H7 (cell line): Measurements from ENCODE around the gene UBALD2. TPM values are rescaled to one million over a fixed set of nuclear protein-coding genes. Genes with fewer than 3 reads are reported as not detected.
"Not testable (repeated sequence)": the region's sequence is repeated elsewhere in the genome, so short reads cannot be mapped to it uniquely, and the experiment has no call there.

Experiments
- DNase-seq: peaks from one replicate; pipeline ENCODE4 v3.0.0; 2012
- H3K27me3 ChIP-seq: 2 replicates; pipeline ENCODE4 v1.6.0; 2011; ENCODE audit warnings: mild to moderate bottlenecking, low read length; ENCODE audit not compliant: control insufficient read depth, insufficient read depth
- H3K36me3 ChIP-seq: replicated peaks from 2 replicates; pipeline ENCODE4 v1.5.1; 2011; ENCODE audit warnings: low read length; ENCODE audit not compliant: control insufficient read depth, insufficient read depth
- H3K4me3 ChIP-seq: 2 replicates; pipeline ENCODE4 v1.5.1; 2011; ENCODE audit warnings: low read depth, mild to moderate bottlenecking, control low read depth, low read length, moderate library complexity; ENCODE audit not compliant: insufficient read depth
- total RNA-seq: library from RNA; depleted of rRNA; stranded (reverse); fragments of >200 nt; shearing (Covaris generic); gene quantifications from 2 replicates; pipeline ENCODE4 v1.2.3, GENCODE V29; 2014

Gene UBALD2
- total RNA-seq, 1 experiment from 2014 or later, result 24.8 TPM

DNA sequence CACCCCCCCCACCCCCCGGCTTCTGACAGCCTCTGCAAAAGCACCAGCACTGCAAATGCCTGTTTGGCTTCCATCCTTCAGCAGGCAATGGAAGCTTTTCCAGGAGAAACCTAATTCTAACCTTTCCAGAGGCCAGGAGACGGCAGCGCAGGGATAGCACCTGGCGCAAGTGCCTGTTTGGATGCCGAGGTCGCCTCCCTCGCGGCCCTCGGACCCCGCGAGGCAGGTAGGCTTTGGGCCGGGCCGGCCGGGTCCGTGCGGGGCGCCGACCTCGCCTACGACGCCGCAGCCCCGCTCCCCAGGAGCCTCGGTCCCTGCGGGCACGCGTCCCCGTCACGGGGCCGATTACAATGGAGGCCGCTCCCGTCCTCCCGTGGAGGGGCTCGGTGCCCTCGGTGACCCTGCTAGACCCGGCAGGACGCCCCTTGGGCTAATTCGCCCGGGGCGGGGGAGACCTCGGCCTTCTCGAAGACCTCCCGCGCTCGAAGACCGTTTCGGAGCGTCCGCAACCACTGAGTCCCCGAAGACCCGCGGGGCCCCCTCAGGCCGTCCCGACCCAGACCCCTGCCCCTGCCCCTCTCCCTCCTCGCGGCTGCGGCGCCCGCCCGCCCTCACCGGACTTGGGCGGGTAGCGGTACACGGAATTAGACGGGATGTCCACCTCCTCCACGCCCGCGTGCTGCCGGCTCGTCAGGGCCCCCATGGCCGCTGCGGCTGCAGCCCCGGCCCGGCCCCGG is 25.4 kb upstream of the UBALD2 start:
- H3K27me3 ChIP-seq, result peaks cover 42% of the 10 kb centered on the region
- DNase-seq, result peak; percentile 78
- H3K4me3 ChIP-seq, result peak overlapping the region; percentile 43
- no peaks in the 10 kb centered on the region for H3K36me3 ChIP-seq

DNA sequence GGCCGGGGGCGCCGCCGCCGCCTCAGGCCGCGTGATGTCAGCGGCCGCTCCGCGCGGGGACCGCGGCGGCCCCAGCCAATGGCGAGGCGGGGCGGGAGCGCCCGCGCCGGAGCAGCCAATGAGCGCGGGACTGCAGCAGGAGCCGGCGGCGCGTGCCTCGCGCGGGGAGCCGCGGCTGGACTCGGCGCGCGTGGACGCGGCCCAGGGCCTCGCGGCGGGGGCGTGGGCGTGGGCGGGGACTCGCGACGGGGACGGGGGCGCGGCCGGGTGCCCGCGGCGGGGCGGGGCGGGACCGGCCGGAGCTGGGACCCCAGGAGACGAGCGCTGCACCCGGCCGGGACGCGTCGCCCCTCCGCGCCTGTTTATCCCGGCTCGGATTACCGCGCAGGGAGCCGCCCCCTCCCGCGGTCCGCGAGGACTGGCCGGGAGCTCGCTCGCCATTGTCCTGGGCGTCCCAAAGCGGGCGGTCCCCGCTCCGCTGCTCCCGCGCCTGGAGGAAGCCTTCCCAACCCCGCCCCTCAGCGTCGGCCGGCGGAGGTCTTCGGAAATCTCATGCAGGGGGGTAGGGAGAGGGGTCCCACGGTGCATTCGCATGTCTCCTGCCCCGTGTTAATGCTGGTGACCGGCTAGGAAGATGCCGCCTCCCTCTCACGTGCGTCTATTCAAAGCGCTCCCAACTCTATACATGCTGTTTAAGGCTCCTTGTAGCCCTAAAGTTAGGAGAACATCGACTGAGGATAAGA is 24.5 kb upstream of the UBALD2 start, which contains the start of gene RNF157:
RNF157 (minus strand) TSS at position 33 of the 743 bp plus-strand sequence. CDS start 253 bp downstream, outside the sequence.
- peak; percentile 93 for DNase-seq
- Histone ChIP-seq H3K36me3 (no peaks in the 10 kb centered on the region), H3K27me3 (peaks cover 42% of the 10 kb centered on the region), H3K4me3 (peak within 1 kb of the TSS; percentile 46)

DNA sequence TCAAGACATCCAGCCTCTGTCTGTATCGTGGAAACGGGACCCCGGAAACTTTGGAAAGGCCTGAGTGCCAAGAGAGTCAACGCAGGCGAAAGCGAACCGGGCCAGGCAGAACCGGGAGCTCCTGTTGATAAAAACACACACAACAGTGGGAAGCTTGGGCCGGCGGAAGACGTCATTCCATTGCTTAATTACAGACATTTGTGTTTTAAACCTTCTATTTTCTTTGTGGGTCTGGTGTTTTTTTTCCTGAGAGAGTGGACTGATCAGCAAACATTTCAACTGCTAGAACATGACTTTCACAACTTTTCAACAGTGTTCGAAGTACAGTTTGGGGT is 24.0 kb upstream of the UBALD2 start:
- Histone ChIP-seq H3K4me3 (peak overlapping the region; percentile 46), H3K27me3 (peaks cover 42% of the 10 kb centered on the region), H3K36me3 (no peaks in the 10 kb centered on the region)
- no peak for DNase-seq

DNA sequence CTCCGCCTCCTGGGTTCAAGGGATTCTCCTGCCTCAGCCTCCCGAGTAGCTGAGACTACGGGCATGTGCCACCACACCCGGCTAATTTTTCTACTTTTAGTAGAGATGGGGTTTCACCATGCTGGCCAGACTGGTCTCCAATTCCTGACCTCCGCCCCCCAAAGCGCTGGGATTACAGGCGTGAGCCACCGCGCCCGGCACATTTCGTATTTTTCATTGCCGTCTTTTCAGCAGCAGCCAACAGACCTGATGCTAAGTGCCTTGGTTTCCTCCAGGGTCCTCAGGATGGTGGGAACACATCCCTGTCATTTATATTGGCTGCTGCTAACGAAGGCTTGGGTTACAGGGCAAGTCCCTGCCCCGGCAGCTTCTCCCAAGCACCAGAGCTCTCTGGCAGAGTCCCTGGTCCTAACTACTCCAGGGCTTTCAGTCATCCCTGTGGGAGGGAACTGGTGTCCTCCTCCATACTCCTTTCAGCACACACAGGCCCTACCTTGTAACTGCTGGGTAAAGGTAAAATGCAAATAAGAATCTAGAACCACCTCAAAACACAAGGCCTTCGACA is 23.4 kb upstream of the UBALD2 start:
- H3K4me3 ChIP-seq, result no peak overlapping the region
- H3K27me3 ChIP-seq, result peaks cover 42% of the 10 kb centered on the region
- no peak for DNase-seq

DNA sequence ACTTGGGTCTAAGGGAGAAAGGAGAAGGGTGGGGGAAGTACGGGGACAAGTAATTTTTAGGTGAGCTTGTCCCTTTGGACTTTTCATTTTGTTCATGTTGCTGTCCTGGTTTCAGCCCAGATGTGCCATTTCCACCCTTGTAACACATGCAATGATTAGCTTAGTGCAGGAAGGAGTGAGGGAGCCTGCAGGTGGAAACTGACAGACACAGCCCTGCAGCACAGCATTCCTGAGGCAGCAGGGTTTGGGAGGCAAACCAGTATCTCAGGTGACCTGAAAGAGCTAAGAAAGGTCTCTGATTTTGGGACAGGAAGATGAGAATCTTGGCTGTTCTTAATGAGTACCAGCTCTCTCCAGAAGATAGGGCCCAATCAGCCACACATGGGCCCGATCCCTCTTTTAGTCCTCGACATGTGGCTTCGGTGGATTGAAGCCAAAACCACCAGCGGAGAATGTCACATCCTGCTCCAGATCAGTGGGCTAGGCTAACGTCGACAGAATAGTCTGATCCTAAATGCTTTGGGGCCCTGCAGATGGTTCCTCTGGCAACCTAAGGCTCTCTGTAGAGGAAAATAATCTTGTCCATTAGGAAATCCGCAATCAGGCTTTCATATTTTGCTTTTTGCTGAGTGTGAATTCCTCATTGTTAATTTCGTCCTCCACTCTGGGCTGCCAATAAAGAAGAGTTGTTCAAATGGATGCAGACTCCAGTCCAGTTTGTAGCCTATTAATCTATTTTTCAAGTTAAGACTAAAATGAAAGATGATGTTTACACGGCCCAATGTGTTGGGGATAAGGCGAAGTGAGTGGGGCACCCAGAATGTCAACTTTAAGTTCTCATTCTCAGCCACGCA is 21.1 kb upstream of the UBALD2 start:
- Histone ChIP-seq H3K4me3 (no peak overlapping the region), H3K36me3 (no peaks in the 10 kb centered on the region), H3K27me3 (peaks cover 29% of the 10 kb centered on the region)
- DNase-seq, result no peak

More for the DNA sequence above, 23.4 kb upstream of the UBALD2 start:
- H3K36me3 ChIP-seq, result no peaks in the 10 kb centered on the region

DNA sequence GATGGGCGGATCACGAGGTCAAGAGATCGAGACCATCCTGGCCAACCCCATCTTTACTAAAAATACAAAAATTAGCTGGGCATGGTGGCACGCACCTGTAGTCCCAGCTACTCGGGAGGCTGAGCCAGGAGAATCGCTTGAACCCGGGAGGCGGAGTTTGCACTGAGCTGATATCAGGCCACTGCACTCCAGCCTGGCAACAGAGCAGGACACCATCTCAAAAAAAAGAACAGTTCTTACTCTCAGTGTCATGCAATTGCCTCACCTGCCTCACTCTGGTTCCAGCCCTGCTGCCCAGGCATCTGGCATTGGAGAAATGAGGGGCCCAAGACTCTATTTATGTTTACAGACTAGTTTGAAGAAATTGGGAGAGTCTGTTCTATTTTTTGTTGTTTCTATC is 20.4 kb upstream of the UBALD2 start:
- not testable (repeated sequence) for H3K4me3 ChIP-seq, H3K36me3 ChIP-seq, DNase-seq
- H3K27me3 ChIP-seq, result peaks cover 22% of the 10 kb centered on the region

DNA sequence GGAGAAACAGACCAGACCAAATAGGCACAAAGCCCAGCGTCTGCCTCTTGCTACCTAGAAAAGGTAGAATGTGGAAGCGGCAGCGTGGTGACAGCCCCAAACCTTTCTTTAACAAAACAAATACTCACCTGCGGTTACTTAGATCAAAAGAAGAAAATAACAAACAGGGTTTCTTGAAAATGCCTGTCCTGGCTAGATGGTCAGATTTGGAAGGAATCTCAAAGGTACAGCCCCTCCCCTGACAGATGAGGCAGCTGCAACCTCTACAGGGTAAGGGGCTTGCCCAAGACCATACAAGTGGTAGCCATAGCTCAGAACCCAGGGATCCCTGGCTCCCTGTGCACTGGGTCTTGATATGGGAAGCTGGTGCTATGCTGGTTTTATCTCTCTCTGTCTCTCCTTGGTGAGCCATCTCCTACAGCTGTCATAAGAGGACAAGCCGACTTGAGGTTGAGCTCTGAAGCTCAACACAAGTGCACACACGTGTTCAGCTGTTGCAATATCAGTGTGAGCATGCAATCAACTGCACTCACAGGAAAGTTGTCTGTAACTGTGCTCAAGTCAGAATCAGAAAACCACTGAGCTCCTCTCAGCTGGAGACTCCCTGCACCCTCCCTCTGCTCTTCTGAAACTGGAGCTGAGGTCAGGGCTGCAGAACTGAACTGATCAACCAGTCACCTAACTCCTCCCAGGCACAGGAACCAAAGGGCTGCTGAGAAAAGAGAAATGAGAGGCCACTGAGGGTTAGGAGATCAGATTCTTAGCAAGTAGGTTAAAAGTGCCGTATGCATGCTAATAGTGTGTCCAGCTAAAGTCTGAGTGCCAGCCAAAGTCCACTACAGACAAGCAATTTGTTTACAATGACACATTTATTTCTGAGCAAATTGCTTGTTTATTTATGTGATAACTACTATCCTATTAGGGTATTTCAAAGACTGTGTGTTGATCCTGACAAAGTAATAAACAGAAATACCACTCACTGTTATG is 18.8 kb upstream of the UBALD2 start:
- no peak for DNase-seq
- Histone ChIP-seq H3K36me3 (no peaks in the 10 kb centered on the region), H3K27me3 (peaks cover 11% of the 10 kb centered on the region), H3K4me3 (no peak overlapping the region)

DNA sequence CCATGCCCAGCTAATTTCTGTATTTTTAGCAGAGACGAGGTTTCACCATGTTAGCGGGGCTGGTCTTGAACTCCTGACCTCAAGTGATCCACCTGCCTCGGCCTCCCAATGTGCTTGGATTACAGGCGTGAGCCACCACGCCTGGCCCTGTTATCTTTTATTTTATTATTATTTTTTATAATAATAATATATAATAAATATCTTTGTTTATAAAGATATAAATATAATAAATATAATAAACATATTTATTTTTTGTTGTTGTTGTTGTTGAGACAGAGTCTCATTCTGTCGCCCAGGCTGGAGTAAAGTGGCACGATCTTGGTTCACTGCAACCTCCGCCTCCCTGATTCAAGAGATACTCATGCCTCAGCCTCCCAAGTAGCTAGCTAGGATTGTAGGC is 17.8 kb upstream of the UBALD2 start:
- Histone ChIP-seq H3K4me3 (no peak overlapping the region), H3K36me3 (no peaks in the 10 kb centered on the region), H3K27me3 (peaks cover 4% of the 10 kb centered on the region)
- DNase-seq, result no peak

DNA sequence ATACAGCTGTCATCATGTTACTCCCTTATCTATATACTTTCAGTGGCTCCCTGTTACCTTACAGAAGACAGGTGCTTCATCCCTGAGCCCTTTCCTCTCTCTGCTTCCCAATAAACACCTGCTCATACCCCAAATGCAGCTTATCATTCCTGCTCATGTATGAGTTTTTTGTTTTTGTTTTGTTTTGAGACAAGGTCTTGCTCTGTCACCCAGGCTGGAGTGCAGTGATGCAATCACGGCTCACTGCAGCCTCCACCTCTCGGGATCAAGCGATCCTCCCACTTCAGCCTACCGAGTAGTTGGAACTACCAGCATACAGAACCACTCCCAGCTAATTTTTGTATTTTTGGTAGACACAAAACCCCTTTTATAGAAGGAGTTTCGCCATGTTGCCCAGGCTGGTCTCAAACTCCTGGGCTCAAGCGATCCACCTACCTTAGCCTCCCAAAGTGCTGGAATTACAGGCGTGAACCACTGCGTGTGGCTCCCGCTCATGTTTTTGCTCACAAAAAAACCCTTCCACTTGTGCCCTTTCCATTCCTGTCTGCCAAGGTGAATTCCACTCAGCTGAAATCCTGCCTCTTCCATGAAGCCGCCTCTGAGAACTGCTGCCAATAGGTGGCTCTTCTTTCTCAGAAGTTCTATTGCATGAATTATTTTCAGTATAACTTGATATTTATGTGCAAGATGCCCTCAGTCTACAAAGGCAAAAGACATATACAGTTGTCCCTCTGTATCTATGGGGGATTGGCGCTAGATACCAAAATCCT is 16.9 kb upstream of the UBALD2 start:
- no peak for DNase-seq
- Histone ChIP-seq H3K36me3 (no peaks in the 10 kb centered on the region), H3K27me3 (no peaks in the 10 kb centered on the region), H3K4me3 (no peak overlapping the region)

DNA sequence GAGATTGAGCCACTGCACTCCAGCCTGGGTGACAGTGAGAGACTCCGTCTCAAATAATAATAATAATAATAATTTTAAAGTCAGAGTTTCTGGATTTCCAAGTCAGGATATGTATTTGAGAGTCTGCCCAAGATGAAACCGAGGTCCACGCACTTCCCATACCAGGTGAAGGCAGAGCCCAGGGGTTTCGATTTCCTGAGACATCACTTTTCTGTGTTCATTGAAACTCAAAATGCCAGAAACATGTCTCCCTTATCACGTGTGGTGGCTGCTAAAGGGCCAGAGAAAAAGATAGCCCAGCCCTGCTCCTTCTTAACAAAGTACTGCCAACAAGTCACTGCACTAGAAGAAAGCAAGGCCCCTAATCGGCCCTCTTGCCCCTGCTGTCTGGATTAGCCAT is 15.0 kb upstream of the UBALD2 start:
- Histone ChIP-seq H3K4me3 (no peak overlapping the region), H3K36me3 (no peaks in the 10 kb centered on the region), H3K27me3 (no peaks in the 10 kb centered on the region)
- DNase-seq, result no peak

DNA sequence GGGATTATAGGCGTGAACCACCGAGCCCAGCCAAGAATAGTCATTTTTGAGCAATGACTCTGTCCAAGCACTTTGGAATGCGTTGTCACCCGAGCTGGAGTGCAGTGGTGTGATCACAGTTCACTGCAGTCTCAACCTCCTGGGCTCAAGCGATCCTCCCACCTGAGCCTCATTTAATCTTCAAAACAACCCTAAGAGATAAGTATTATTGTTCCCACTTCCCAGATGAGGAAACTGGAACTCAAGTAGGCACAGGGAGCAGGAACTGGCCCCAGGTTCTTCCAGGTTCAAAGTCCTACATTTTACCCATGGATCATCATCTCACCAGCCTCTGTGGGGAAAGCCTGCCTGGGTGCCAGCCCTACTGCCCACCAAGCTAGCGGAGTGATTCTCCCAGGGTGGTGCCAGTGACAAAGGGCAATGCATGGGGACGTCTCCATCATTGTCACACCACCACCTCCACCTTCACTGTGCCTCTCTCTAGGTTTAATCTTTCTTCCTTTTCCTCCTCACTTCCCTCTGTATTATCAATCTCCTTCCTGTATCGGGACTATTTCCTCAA is 13.6 kb upstream of the UBALD2 start:
- H3K27me3 ChIP-seq, result no peaks in the 10 kb centered on the region
- no peak overlapping the region for H3K4me3 ChIP-seq
- DNase-seq, result no peak
- no peaks in the 10 kb centered on the region for H3K36me3 ChIP-seq

DNA sequence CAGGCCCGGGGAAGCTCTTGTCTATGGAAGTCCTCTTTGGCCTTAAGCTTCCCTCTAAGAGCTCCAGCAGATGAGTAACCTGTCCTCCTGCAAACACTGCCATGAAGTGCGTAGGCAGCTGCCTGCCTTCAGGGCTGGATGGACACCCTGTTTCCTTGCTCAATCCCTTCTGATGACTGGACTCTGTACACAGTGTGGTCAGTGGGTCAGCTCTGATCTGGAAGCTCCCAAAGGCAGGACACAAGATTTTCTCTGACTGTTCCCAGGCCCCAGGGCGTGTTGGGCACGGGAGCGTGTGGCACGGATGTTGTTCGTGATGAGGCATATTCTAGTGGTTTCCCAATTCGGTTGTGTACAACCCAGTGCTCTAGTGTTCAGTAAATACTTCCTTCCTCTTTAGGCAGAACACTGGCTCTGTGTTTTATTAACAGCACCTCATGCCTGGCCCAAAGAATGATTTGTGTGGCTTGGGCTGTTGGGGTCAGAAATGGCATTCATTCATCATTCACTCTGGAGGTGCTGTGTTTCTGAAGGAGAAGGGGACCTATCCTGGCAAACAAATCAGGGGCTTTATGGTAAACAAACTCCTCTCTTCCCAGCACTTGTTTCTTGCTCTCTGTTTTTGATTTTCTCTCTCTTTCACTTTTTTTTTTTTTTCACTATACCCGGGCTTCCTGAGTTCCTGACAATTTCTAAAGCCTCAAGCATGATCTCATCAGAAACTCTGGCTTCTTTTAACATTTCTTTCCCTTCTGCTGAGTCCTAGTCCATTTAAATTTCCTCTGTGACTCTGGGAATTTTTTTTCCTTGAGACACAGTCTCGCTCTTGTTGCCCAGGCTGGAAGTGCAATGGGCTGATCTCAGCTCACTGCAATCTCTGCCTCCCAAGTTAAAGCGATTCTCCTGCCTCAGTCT is 12.9 kb upstream of the UBALD2 start:
- no peaks in the 10 kb centered on the region for H3K36me3 ChIP-seq
- DNase-seq, result no peak
- H3K4me3 ChIP-seq, result no peak overlapping the region
- H3K27me3 ChIP-seq, result no peaks in the 10 kb centered on the region
